SK-N-SH treated with all-trans-retinoic acid at 6 μM for 48 hours (cell line): ENCODE data around the gene OVCA2.

Source experiments
- ARNTL ChIP-seq: fragments of 450-650 bp; formaldehyde crosslinking; IDR thresholded peaks from 2 replicates; pipeline ENCODE4 v1.5.0; 2020; ENCODE audit warnings: low read depth, mild to moderate bottlenecking, moderate library complexity, borderline replicate concordance
- ESRRG ChIP-seq: fragments of 250-450 bp; sonication (Bioruptor Pico); IDR thresholded peaks from 2 replicates; pipeline ENCODE4 v1.6.1; 2021; ENCODE audit warnings: mild to moderate bottlenecking
- GLIS3 ChIP-seq: fragments of 250-450 bp; sonication (Bioruptor Pico); IDR thresholded peaks from 2 replicates; pipeline ENCODE4 v1.5.0; 2020; ENCODE audit warnings: mild to moderate bottlenecking, moderate library complexity
- PPARA ChIP-seq: fragments of 250-450 bp; sonication (Bioruptor Pico); IDR thresholded peaks from 2 replicates; pipeline ENCODE4 v1.5.0; 2020; ENCODE audit warnings: mild to moderate bottlenecking, borderline replicate concordance
- RARB ChIP-seq: fragments of 250-450 bp; sonication (Bioruptor Pico); IDR thresholded peaks from 2 replicates; pipeline ENCODE4 v1.8.0; 2021; ENCODE audit warnings: mild to moderate bottlenecking, moderate library complexity
- TOX ChIP-seq: fragments of 250-450 bp; sonication (Bioruptor Pico); IDR thresholded peaks from 2 replicates; pipeline ENCODE4 v1.8.0; 2021; ENCODE audit warnings: mild to moderate bottlenecking, moderate library complexity, borderline replicate concordance
- ZFP3 ChIP-seq: fragments of 250-450 bp; sonication (Bioruptor Pico); IDR thresholded peaks from 2 replicates; pipeline ENCODE4 v1.5.0; 2020; ENCODE audit warnings: mild to moderate bottlenecking, moderate library complexity
- ZFP30 ChIP-seq: fragments of 450-650 bp; formaldehyde crosslinking; IDR thresholded peaks from 2 replicates; pipeline ENCODE4 v1.5.0; 2022; ENCODE audit warnings: mild to moderate bottlenecking, moderate library complexity
- ZNF70 ChIP-seq: fragments of 450-650 bp; formaldehyde crosslinking; IDR thresholded peaks from 2 replicates; pipeline ENCODE4 v1.5.0; 2020; ENCODE audit warnings: mild to moderate bottlenecking, moderate library complexity
- ZNF8 ChIP-seq: fragments of 450-650 bp; formaldehyde crosslinking; IDR thresholded peaks from 2 replicates; pipeline ENCODE4 v1.5.0; 2020; ENCODE audit warnings: mild to moderate bottlenecking, moderate library complexity
- TF ChIP-seq, protein P1 (sequence below): fragments of 250-450 bp; sonication (Bioruptor Pico); IDR thresholded peaks from 2 replicates; pipeline ENCODE4 v1.8.0; 2020; ENCODE audit warnings: mild to moderate bottlenecking, moderate library complexity, borderline replicate concordance
- TF ChIP-seq, protein P2 (sequence below): fragments of 250-450 bp; sonication (Bioruptor Pico); IDR thresholded peaks from 2 replicates; pipeline ENCODE4 v1.5.1; 2021; ENCODE audit warnings: mild to moderate bottlenecking, moderate library complexity

DNA sequence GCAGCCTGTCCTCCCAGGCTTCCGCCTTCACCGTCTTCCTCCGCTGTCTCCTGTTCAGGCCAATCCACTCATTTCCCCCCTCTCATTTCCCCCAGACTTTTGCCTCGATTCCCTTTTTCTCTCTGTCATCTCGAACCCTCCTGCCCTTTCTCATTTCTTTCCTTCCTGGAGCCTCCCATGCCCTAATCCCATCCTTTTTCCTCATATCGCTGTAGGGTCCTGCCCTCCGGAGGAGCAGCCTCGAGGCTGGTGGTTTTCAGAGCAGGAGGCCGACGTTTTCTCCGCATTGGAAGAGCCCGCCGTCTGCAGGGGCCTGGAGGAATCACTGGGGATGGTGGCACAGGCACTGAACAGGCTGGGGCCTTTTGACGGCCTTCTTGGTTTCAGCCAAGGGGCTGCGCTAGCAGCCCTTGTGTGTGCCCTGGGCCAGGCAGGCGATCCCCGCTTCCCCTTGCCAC lies 597 bp downstream of the OVCA2 start:
- TF ChIP-seq, protein P1, sequence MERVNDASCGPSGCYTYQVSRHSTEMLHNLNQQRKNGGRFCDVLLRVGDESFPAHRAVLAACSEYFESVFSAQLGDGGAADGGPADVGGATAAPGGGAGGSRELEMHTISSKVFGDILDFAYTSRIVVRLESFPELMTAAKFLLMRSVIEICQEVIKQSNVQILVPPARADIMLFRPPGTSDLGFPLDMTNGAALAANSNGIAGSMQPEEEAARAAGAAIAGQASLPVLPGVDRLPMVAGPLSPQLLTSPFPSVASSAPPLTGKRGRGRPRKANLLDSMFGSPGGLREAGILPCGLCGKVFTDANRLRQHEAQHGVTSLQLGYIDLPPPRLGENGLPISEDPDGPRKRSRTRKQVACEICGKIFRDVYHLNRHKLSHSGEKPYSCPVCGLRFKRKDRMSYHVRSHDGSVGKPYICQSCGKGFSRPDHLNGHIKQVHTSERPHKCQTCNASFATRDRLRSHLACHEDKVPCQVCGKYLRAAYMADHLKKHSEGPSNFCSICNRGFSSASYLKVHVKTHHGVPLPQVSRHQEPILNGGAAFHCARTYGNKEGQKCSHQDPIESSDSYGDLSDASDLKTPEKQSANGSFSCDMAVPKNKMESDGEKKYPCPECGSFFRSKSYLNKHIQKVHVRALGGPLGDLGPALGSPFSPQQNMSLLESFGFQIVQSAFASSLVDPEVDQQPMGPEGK = no peak
- TF ChIP-seq TOX (CRISPR knock-in tag) = no peak
- TF ChIP-seq ESRRG (CRISPR knock-in tag) = no peak
- TF ChIP-seq ZFP3 (CRISPR knock-in tag) = no peak
- TF ChIP-seq ZNF70 = no peak
- no peak for TF ChIP-seq GLIS3 (CRISPR knock-in tag)
- no peak for TF ChIP-seq PPARA
- no peak for TF ChIP-seq ZFP30 (CRISPR knock-in tag)
- TF ChIP-seq RARB = no peak
- no peak for TF ChIP-seq ARNTL
- TF ChIP-seq, protein P2, sequence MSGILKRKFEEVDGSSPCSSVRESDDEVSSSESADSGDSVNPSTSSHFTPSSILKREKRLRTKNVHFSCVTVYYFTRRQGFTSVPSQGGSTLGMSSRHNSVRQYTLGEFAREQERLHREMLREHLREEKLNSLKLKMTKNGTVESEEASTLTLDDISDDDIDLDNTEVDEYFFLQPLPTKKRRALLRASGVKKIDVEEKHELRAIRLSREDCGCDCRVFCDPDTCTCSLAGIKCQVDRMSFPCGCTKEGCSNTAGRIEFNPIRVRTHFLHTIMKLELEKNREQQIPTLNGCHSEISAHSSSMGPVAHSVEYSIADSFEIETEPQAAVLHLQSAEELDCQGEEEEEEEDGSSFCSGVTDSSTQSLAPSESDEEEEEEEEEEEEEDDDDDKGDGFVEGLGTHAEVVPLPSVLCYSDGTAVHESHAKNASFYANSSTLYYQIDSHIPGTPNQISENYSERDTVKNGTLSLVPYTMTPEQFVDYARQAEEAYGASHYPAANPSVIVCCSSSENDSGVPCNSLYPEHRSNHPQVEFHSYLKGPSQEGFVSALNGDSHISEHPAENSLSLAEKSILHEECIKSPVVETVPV (CRISPR knock-in tag) = no peak
- TF ChIP-seq ZNF8 = no peak
